NT2/D1 (cell line): ENCODE data around the gene FBXW7.

ENCODE experiments used
- DNase-seq: peaks from one replicate; pipeline ENCODE4 v3.0.0-alpha.2; 2011; ENCODE audit warnings: low read depth, low spot score
- H3K27me3 ChIP-seq: 2 replicates; pipeline ENCODE4 v1.6.0; 2011; ENCODE audit warnings: mild to moderate bottlenecking; ENCODE audit not compliant: insufficient read length, insufficient read depth
- H3K36me3 ChIP-seq: 2 replicates; pipeline ENCODE4 v1.6.1; 2011; ENCODE audit warnings: mild to moderate bottlenecking, low read length, mixed read lengths; ENCODE audit not compliant: insufficient read depth, insufficient read length
- H3K4me1 ChIP-seq: 2 replicates; pipeline ENCODE4 v1.5.1; 2011; ENCODE audit not compliant: insufficient read depth, insufficient read length
- H3K4me3 ChIP-seq: 2 replicates; pipeline ENCODE4 v1.5.1; 2011; ENCODE audit warnings: low read depth; ENCODE audit not compliant: insufficient read length
- H3K9ac ChIP-seq: 2 replicates; pipeline ENCODE4 v1.6.0; 2011; ENCODE audit warnings: low read depth; ENCODE audit not compliant: insufficient read length
- H3K9me3 ChIP-seq: 2 replicates; pipeline ENCODE4 v1.5.1; 2011; ENCODE audit warnings: mild to moderate bottlenecking, low read length; ENCODE audit not compliant: insufficient read depth
- SUZ12 ChIP-seq: IDR thresholded peaks from 2 replicates; pipeline ENCODE4 v1.6.1; 2011; ENCODE audit not compliant: insufficient read length, insufficient read depth; ENCODE audit errors: extremely low read depth
- YY1 ChIP-seq: IDR thresholded peaks from 2 replicates; pipeline ENCODE4 v1.6.1; 2011; ENCODE audit not compliant: insufficient read length, insufficient read depth
- ZNF274 ChIP-seq: IDR thresholded peaks from 2 replicates; pipeline ENCODE4 v1.6.1; 2011; ENCODE audit warnings: mild to moderate bottlenecking, low read depth, low read length

Gene FBXW7

GRCh38 chr4:152321398-152321797, 214.5 kb downstream of the FBXW7 start:
- Histone ChIP-seq H3K9ac (no peak overlapping the region), H3K36me3 (peaks cover 21% of the 10 kb centered on the region), H3K4me3 (no peak overlapping the region), H3K9me3 (no peaks in the 10 kb centered on the region), H3K4me1 (no peaks in the 10 kb centered on the region), H3K27me3 (no peaks in the 10 kb centered on the region)
- TF ChIP-seq YY1, result no peak
- TF ChIP-seq SUZ12, result no peak
- TF ChIP-seq ZNF274, result no peak
- no peak for DNase-seq

- no peaks in the 10 kb centered on the region for H3K27me3 ChIP-seq
- TF ChIP-seq SUZ12 (no peak), ZNF274 (no peak), YY1 (no peak)
- no peaks in the 10 kb centered on the region for H3K4me1 ChIP-seq
- H3K9ac ChIP-seq, result no peak overlapping the region
- H3K36me3 ChIP-seq, result no peaks in the 10 kb centered on the region
- no peaks in the 10 kb centered on the region for H3K9me3 ChIP-seq
- no peak overlapping the region for H3K4me3 ChIP-seq
- DNase-seq, result no peak
These were observed 218.9 kb downstream of the FBXW7 start for GRCh38 chr4:152316969-152317368.

GRCh38 chr4:152310257-152310656, 225.6 kb downstream of the FBXW7 start:
- peaks cover 6% of the 10 kb centered on the region for H3K4me1 ChIP-seq
- H3K36me3 ChIP-seq, result no peaks in the 10 kb centered on the region
- no peaks in the 10 kb centered on the region for H3K9me3 ChIP-seq
- H3K9ac ChIP-seq, result no peak overlapping the region
- DNase-seq, result peak; percentile 54
- TF ChIP-seq YY1, result no peak
- no peak for TF ChIP-seq SUZ12
- TF ChIP-seq ZNF274, result no peak
- H3K4me3 ChIP-seq, result no peak overlapping the region
- no peaks in the 10 kb centered on the region for H3K27me3 ChIP-seq

- Histone ChIP-seq H3K4me3 (no peak overlapping the region), H3K9me3 (no peaks in the 10 kb centered on the region), H3K4me1 (peaks cover 6% of the 10 kb centered on the region), H3K36me3 (no peaks in the 10 kb centered on the region), H3K9ac (no peak overlapping the region), H3K27me3 (no peaks in the 10 kb centered on the region)
- DNase-seq, result no peak
- no peak for TF ChIP-seq YY1
- TF ChIP-seq ZNF274, result no peak
- no peak for TF ChIP-seq SUZ12
These were observed 226.5 kb downstream of the FBXW7 start for GRCh38 chr4:152309418-152309817.

- Histone ChIP-seq H3K9ac (no peak overlapping the region), H3K4me3 (no peak overlapping the region), H3K4me1 (peaks cover 6% of the 10 kb centered on the region), H3K27me3 (no peaks in the 10 kb centered on the region), H3K9me3 (no peaks in the 10 kb centered on the region), H3K36me3 (no peaks in the 10 kb centered on the region)
- no peak for DNase-seq
- no peak for TF ChIP-seq SUZ12
- no peak for TF ChIP-seq YY1
- no peak for TF ChIP-seq ZNF274
These were observed 226.9 kb downstream of the FBXW7 start for GRCh38 chr4:152308951-152309350.

- Histone ChIP-seq H3K4me3 (no peak overlapping the region), H3K9ac (no peak overlapping the region), H3K36me3 (no peaks in the 10 kb centered on the region), H3K9me3 (no peaks in the 10 kb centered on the region), H3K4me1 (peaks cover 6% of the 10 kb centered on the region), H3K27me3 (no peaks in the 10 kb centered on the region)
- DNase-seq, result no peak
- no peak for TF ChIP-seq YY1
- TF ChIP-seq ZNF274, result no peak
- no peak for TF ChIP-seq SUZ12
These were observed 228.2 kb downstream of the FBXW7 start for GRCh38 chr4:152307669-152308068.

- Histone ChIP-seq H3K27me3 (no peaks in the 10 kb centered on the region), H3K9ac (no peak overlapping the region), H3K9me3 (no peaks in the 10 kb centered on the region), H3K4me1 (peaks cover 6% of the 10 kb centered on the region), H3K36me3 (no peaks in the 10 kb centered on the region), H3K4me3 (no peak overlapping the region)
- TF ChIP-seq YY1, result no peak
- no peak for TF ChIP-seq SUZ12
- no peak for TF ChIP-seq ZNF274
- no peak for DNase-seq
These were observed 229.4 kb downstream of the FBXW7 start for GRCh38 chr4:152306541-152306940.

- Histone ChIP-seq H3K36me3 (no peaks in the 10 kb centered on the region), H3K9ac (no peak overlapping the region), H3K4me1 (no peaks in the 10 kb centered on the region), H3K4me3 (no peak overlapping the region), H3K27me3 (no peaks in the 10 kb centered on the region), H3K9me3 (no peaks in the 10 kb centered on the region)
- TF ChIP-seq ZNF274, result no peak
- TF ChIP-seq YY1, result no peak
- no peak for TF ChIP-seq SUZ12
- no peak for DNase-seq
These were observed 231.7 kb downstream of the FBXW7 start for GRCh38 chr4:152304220-152304619.
